Fibroblast of skin of scalp (primary cell): ENCODE measurements around the gene SETD1B.

Source experiments
- DNase-seq: peaks from one replicate; pipeline ENCODE4 v3.0.0-alpha.2; 2013

Gene SETD1B

GRCh38 chr12:121796855-121797751 is 6.7 kb upstream of the SETD1B start:
- DNase-seq, result peak; percentile 41

- no peak for DNase-seq
These were observed 5.6 kb upstream of the SETD1B start for GRCh38 chr12:121797937-121798786.

- no peak for DNase-seq
These were observed 5.0 kb upstream of the SETD1B start for GRCh38 chr12:121798787-121799155.

- DNase-seq, result peak; percentile 92
These were observed 4.5 kb upstream of the SETD1B start for GRCh38 chr12:121799156-121799841.

- peak; percentile 96 for DNase-seq
These were observed 3.7 kb upstream of the SETD1B start for GRCh38 chr12:121799842-121800693.

GRCh38 chr12:121800694-121801594 is 2.9 kb upstream of the SETD1B start:
- DNase-seq, result peak; percentile 89

- DNase-seq, result peak; percentile 60
These were observed 2.0 kb upstream of the SETD1B start for GRCh38 chr12:121801595-121802484.

GRCh38 chr12:121802485-121802842 is 1.3 kb upstream of the SETD1B start:
- DNase-seq, result no peak

GRCh38 chr12:121802843-121803698 is 738 bp upstream of the SETD1B start:
- peak; percentile 96 for DNase-seq

GRCh38 chr12:121804417-121805111 is 755 bp downstream of the SETD1B start:
- DNase-seq, result no peak

- peak; percentile 40 for DNase-seq
These were observed 1.6 kb downstream of the SETD1B start for GRCh38 chr12:121805171-121806008.

GRCh38 chr12:121806009-121806545 is 2.3 kb downstream of the SETD1B start:
- no peak for DNase-seq

- no peak for DNase-seq
These were observed 3.0 kb downstream of the SETD1B start for GRCh38 chr12:121806546-121807423.

- DNase-seq, result no peak
These were observed 4.0 kb downstream of the SETD1B start for GRCh38 chr12:121807642-121808347.

- DNase-seq, result no peak
These were observed 4.8 kb downstream of the SETD1B start for GRCh38 chr12:121808623-121809022.
